Measurements from ENCODE around the gene STS. TPM values are rescaled to one million over a fixed set of nuclear protein-coding genes. Genes with fewer than 3 reads are reported as not detected.

Gene STS
- total and polyA plus RNA-seq, 4 experiments from 2014 or later, result 0.04 to 1.7 (median 0.83) TPM

DNA sequence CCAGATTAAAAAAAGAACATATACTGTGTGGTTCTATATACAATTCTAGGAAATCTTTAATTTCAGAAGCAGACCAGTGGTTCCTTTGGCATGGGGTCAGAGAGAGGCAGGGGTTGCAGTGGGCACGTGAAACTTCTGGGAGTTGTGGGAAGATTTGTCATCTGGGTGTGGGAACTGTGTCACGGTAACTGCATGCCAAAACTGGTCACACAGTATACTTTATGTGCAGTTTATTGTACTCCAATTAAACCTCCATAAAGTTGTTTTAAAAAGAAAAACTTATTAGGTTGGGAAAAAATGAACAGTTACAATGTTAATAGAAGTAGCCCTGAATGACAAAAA is 26.7 kb upstream of the STS start:
- intact Hi-C loops (cut with micrococcal nuclease), result no loop called here
- H3K4me1 ChIP-seq (ENCODE audit: insufficient read depth, low read length), result peaks cover 8% of the 10 kb centered on the region
- no peaks in the 10 kb centered on the region for H3K36me3 ChIP-seq (ENCODE audit: insufficient read depth, low read length)
- Mint-ChIP-seq H3K27ac (peak overlapping the region in 1 of 7 donors; percentile 77), H3K9me3 (peaks cover 0 to 6% (median 2%) of the 10 kb centered on the region in 8 donors), H3K4me3 (no peak overlapping the region), H3K36me3 (peaks cover 7 to 42% of the 10 kb centered on the region in 2 donors), H3K27me3 (no peaks in the 10 kb centered on the region), H3K4me1 (peaks cover 9 to 52% (median 27%) of the 10 kb centered on the region in 4 donors)
- H3K27ac ChIP-seq (ENCODE audit: low read depth, low read length), result no peak overlapping the region
- H3K9me3 ChIP-seq (ENCODE audit: control insufficient read depth in 1 of 2, low read length in 2 of 2), result no peaks in the 10 kb centered on the region
- no peaks in the 10 kb centered on the region for H3K27me3 ChIP-seq (ENCODE audit: insufficient read depth, low read length)
- no peak overlapping the region for H3K4me3 ChIP-seq (ENCODE audit: low read length in 2 of 2)
- CTCF ChIA-PET (ENCODE audit: partially characterized antibody), result no interaction called here
- POLR2A ChIA-PET (ENCODE audit: partially characterized antibody), result no interaction called here
- no peak for DNase-seq

DNA sequence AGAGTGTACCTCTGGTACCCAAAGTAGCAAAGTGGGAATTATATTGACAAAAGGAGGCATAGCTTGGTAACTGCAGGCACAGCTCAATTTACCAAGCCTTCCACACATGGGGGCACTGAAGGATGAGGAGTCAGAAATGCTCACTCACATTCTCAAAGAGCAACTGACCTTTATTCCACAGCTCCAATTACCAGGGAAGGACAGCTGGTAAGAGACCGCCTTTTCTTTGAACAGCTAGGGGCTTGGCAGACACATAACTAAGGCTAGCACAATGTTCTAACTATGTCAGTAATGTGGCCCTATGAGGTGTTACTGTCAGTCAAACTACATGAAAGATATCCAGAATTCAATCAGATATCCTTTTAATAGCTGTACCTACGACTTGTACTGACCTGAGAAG is 20.5 kb upstream of the STS start:
- ChIA-PET POLR2A (ENCODE audit: partially characterized antibody) (no interaction called here), CTCF (ENCODE audit: partially characterized antibody) (no interaction called here)
- H3K4me1 ChIP-seq (ENCODE audit: insufficient read depth, low read length), result no peaks in the 10 kb centered on the region
- no peak overlapping the region for H3K27ac Mint-ChIP-seq
- peaks cover 0 to 4% (median under 1%) of the 10 kb centered on the region in 8 donors for H3K9me3 Mint-ChIP-seq
- H3K4me3 Mint-ChIP-seq, result no peak overlapping the region
- no peak for DNase-seq
- no peaks in the 10 kb centered on the region for H3K9me3 ChIP-seq (ENCODE audit: control insufficient read depth in 1 of 2, low read length in 2 of 2)
- no peaks in the 10 kb centered on the region for H3K36me3 ChIP-seq (ENCODE audit: insufficient read depth, low read length)
- H3K36me3 Mint-ChIP-seq, result peaks cover 6 to 39% of the 10 kb centered on the region in 2 donors
- H3K27ac ChIP-seq (ENCODE audit: low read depth, low read length), result no peak overlapping the region
- no peak overlapping the region for H3K4me3 ChIP-seq (ENCODE audit: low read length in 2 of 2)
- H3K27me3 Mint-ChIP-seq, result no peaks in the 10 kb centered on the region
- H3K27me3 ChIP-seq (ENCODE audit: insufficient read depth, low read length), result no peaks in the 10 kb centered on the region
- H3K4me1 Mint-ChIP-seq, result peaks cover 0 to 36% (median 12%) of the 10 kb centered on the region in 4 donors
- intact Hi-C loops (cut with micrococcal nuclease), result no loop called here

DNA sequence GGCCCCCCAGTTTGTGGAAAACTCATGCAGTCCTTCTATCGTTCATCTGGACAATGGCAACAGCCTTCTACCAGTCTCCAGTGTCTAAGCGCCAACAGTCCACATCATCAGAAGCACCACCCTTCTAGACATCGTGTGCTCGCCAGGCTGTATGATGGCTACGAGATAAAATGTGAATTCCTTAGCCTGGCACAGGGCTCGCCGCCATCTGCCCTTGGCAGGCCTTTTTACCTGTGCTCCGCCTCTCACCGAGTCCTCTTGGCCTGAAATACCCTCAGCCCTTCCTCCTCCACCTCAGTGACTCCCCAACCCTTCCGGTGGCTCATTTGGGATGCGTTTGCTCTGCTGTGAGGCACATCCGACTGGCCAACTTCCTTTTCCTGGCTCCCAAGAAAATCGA is 15.9 kb upstream of the STS start:
- no peak overlapping the region for H3K4me3 Mint-ChIP-seq
- Histone ChIP-seq H3K4me1 (ENCODE audit: insufficient read depth, low read length) (peaks cover 12% of the 10 kb centered on the region), H3K9me3 (ENCODE audit: control insufficient read depth in 1 of 2, low read length in 2 of 2) (no peaks in the 10 kb centered on the region), H3K27me3 (ENCODE audit: insufficient read depth, low read length) (no peaks in the 10 kb centered on the region), H3K27ac (ENCODE audit: low read depth, low read length) (no peak overlapping the region), H3K4me3 (ENCODE audit: low read length in 2 of 2) (no peak overlapping the region), H3K36me3 (ENCODE audit: insufficient read depth, low read length) (no peaks in the 10 kb centered on the region)
- DNase-seq, result no peak
- intact Hi-C loops (cut with micrococcal nuclease), result loop anchor here (1.0 to 5.0 kb wide), 2 partner anchors 40 to 796 kb away; partner anchors contain the start of gene PNPLA4
- H3K36me3 Mint-ChIP-seq, result peaks cover 1 to 16% of the 10 kb centered on the region in 2 donors
- ChIA-PET CTCF (ENCODE audit: partially characterized antibody) (interaction anchor here (2.0 kb wide), 1 partner anchor 40 kb away, joined by 10 read pairs; no protein-coding TSS in a partner anchor), POLR2A (ENCODE audit: partially characterized antibody) (no interaction called here)
- no peaks in the 10 kb centered on the region for H3K9me3 Mint-ChIP-seq
- no peaks in the 10 kb centered on the region for H3K27me3 Mint-ChIP-seq
- peaks cover 22 to 53% (median 26%) of the 10 kb centered on the region in 4 donors for H3K4me1 Mint-ChIP-seq
- no peak overlapping the region for H3K27ac Mint-ChIP-seq

- peaks cover 12% of the 10 kb centered on the region for H3K4me1 ChIP-seq (ENCODE audit: insufficient read depth, low read length)
- peak overlapping the region in 1 of 8 donors; percentile 2 for H3K4me3 Mint-ChIP-seq
- CTCF ChIA-PET (ENCODE audit: partially characterized antibody), result interaction anchor here (1.1 to 2.0 kb wide), 2 partner anchors 15 to 39 kb away, joined by 3 to 10 read pairs; partner anchors contain the start of gene STS
Measured at GRCh38 chrX:7132335-7133049, 15.0 kb upstream of the STS start.

GRCh38 chrX:7133050-7133440 is 14.5 kb upstream of the STS start:
- Histone ChIP-seq H3K36me3 (ENCODE audit: insufficient read depth, low read length) (no peaks in the 10 kb centered on the region), H3K4me1 (ENCODE audit: insufficient read depth, low read length) (peaks cover 12% of the 10 kb centered on the region), H3K9me3 (ENCODE audit: control insufficient read depth in 1 of 2, low read length in 2 of 2) (no peaks in the 10 kb centered on the region), H3K27ac (ENCODE audit: low read depth, low read length) (no peak overlapping the region), H3K4me3 (ENCODE audit: low read length in 2 of 2) (no peak overlapping the region), H3K27me3 (ENCODE audit: insufficient read depth, low read length) (no peaks in the 10 kb centered on the region)
- POLR2A ChIA-PET (ENCODE audit: partially characterized antibody), result no interaction called here
- CTCF ChIA-PET (ENCODE audit: partially characterized antibody), result interaction anchor here (1.1 kb wide), 1 partner anchor 14 kb away, joined by 3 read pairs; the partner anchor contains the start of gene STS
- DNase-seq, result no peak
- Mint-ChIP-seq H3K9me3 (no peaks in the 10 kb centered on the region), H3K4me3 (peak overlapping the region in 1 of 8 donors; percentile 2), H3K4me1 (peaks cover 22 to 59% (median 26%) of the 10 kb centered on the region in 4 donors), H3K27ac (peak overlapping the region in 4 of 7 donors; percentile 11 to 91 (median 62)), H3K36me3 (peaks cover 1 to 16% of the 10 kb centered on the region in 2 donors), H3K27me3 (no peaks in the 10 kb centered on the region)
- intact Hi-C loops (cut with micrococcal nuclease), result loop anchor here (5.0 kb wide), 1 partner anchor 794 kb away; the partner anchor contains the start of gene PNPLA4

More at GRCh38 chrX:7132335-7133049, 15.0 kb upstream of the STS start:
- no peaks in the 10 kb centered on the region for H3K27me3 ChIP-seq (ENCODE audit: insufficient read depth, low read length)
- Mint-ChIP-seq H3K36me3 (peaks cover 1 to 16% of the 10 kb centered on the region in 2 donors), H3K27ac (peak overlapping the region in 4 of 7 donors; percentile 11 to 91 (median 62)), H3K4me1 (peaks cover 22 to 54% (median 26%) of the 10 kb centered on the region in 4 donors), H3K27me3 (no peaks in the 10 kb centered on the region), H3K9me3 (no peaks in the 10 kb centered on the region)
- no peak overlapping the region for H3K27ac ChIP-seq (ENCODE audit: low read depth, low read length)
- peak in 3 of 5 donors; percentile 20 to 30 (median 28) for DNase-seq
- H3K36me3 ChIP-seq (ENCODE audit: insufficient read depth, low read length), result no peaks in the 10 kb centered on the region
- intact Hi-C loops (cut with micrococcal nuclease), result loop anchor here (1.0 to 5.0 kb wide), 2 partner anchors 39 to 795 kb away; partner anchors contain the start of gene PNPLA4
- H3K9me3 ChIP-seq (ENCODE audit: control insufficient read depth in 1 of 2, low read length in 2 of 2), result no peaks in the 10 kb centered on the region
- H3K4me3 ChIP-seq (ENCODE audit: low read length in 2 of 2), result no peak overlapping the region
- POLR2A ChIA-PET (ENCODE audit: partially characterized antibody), result no interaction called here

DNA sequence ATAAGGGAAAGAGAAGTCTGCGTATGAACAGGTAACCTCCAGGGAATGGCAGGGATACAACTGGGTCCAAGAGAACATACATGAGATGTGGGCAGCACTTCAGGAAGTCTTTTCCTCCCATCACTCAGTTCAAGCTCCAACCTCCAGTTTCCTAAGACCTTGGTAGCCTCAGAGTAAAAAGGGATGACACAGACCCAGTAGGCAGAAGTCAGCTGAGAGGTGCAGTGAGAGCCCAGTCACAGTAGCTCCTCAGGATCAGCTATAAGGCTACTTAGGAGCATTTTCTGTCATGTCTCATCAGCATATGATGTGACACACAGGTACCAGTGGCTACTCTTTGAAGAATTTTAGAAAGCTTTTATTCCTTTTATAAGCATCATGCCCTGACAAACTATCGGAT is 12.5 kb upstream of the STS start:
- Histone ChIP-seq H3K4me3 (ENCODE audit: low read length in 2 of 2) (no peak overlapping the region), H3K4me1 (ENCODE audit: insufficient read depth, low read length) (peaks cover 12% of the 10 kb centered on the region), H3K27ac (ENCODE audit: low read depth, low read length) (no peak overlapping the region), H3K9me3 (ENCODE audit: control insufficient read depth in 1 of 2, low read length in 2 of 2) (no peaks in the 10 kb centered on the region), H3K27me3 (ENCODE audit: insufficient read depth, low read length) (no peaks in the 10 kb centered on the region), H3K36me3 (ENCODE audit: insufficient read depth, low read length) (no peaks in the 10 kb centered on the region)
- POLR2A ChIA-PET (ENCODE audit: partially characterized antibody), result interaction anchor here (0.9 kb wide), 1 partner anchor 11 kb away, joined by 4 read pairs; no protein-coding TSS in a partner anchor
- peaks cover 28 to 67% (median 30%) of the 10 kb centered on the region in 4 donors for H3K4me1 Mint-ChIP-seq
- DNase-seq, result no peak
- intact Hi-C loops (cut with micrococcal nuclease), result loop anchor here (5.0 kb wide), 1 partner anchor 792 kb away; the partner anchor contains the start of gene PNPLA4
- peak overlapping the region in 1 of 7 donors; percentile 37 for H3K27ac Mint-ChIP-seq
- no peaks in the 10 kb centered on the region for H3K27me3 Mint-ChIP-seq
- no peaks in the 10 kb centered on the region for H3K9me3 Mint-ChIP-seq
- CTCF ChIA-PET (ENCODE audit: partially characterized antibody), result interaction anchor here (0.8 to 1.5 kb wide), 2 partner anchors 12 to 36 kb away, joined by 3 to 5 read pairs; partner anchors contain the start of gene STS
- H3K4me3 Mint-ChIP-seq, result no peak overlapping the region
- peaks cover 1 to 11% of the 10 kb centered on the region in 2 donors for H3K36me3 Mint-ChIP-seq

All from CD4-positive, alpha-beta memory T cell (primary cell).